Rectal smooth muscle tissue (tissue), 1 donor: ENCODE measurements around the gene PLXNA4.

Experiments used
- H3K27ac ChIP-seq: one replicate; pipeline ENCODE4 v1.7.0; 2013; ENCODE audit warnings: low read depth, low read length, inconsistent platforms
- H3K27me3 ChIP-seq: one replicate; pipeline ENCODE4 v1.7.0; 2013; ENCODE audit warnings: low read length; ENCODE audit not compliant: control insufficient read depth, insufficient read depth
- H3K36me3 ChIP-seq: one replicate; pipeline ENCODE4 v1.7.0; 2013; ENCODE audit warnings: low read length; ENCODE audit not compliant: control insufficient read depth, insufficient read depth
- H3K4me1 ChIP-seq: one replicate; pipeline ENCODE4 v1.7.0; 2013; ENCODE audit warnings: low read length; ENCODE audit not compliant: control insufficient read depth, insufficient read depth
- H3K4me3 ChIP-seq: one replicate; pipeline ENCODE4 v1.7.0; 2013; ENCODE audit warnings: low read length
- H3K9ac ChIP-seq: one replicate; pipeline ENCODE4 v1.7.0; 2013; ENCODE audit warnings: low read length

The PLXNA4 gene

GRCh38 chr7:132220060-132220459 is 356.2 kb downstream of the PLXNA4 start:
- no peaks in the 10 kb centered on the region for H3K27me3 ChIP-seq
- no peaks in the 10 kb centered on the region for H3K4me1 ChIP-seq
- no peak overlapping the region for H3K4me3 ChIP-seq
- H3K36me3 ChIP-seq, result no peaks in the 10 kb centered on the region
- no peak overlapping the region for H3K27ac ChIP-seq
- no peak overlapping the region for H3K9ac ChIP-seq

DNA sequence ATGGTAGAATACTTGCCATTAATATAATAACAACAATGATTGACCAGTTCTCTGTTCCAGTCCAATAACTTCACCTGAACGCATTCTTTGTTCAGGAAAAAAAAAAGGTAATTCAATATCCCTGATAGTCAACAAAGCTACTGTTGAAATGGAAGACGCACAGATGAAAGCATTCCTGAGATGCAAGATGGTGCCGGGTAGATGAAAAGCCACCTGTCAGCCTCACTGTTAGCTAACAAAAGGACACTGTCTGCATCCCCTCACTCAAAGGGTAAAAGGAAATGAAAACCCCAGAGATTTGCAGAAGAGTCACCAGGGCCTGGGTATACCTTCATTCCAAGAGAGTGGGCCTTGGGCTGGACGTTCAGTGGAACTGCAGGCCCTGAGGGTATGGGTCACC is 357.4 kb downstream of the PLXNA4 start:
- Histone ChIP-seq H3K27me3 (no peaks in the 10 kb centered on the region), H3K4me3 (no peak overlapping the region), H3K27ac (no peak overlapping the region), H3K9ac (no peak overlapping the region), H3K4me1 (no peaks in the 10 kb centered on the region), H3K36me3 (no peaks in the 10 kb centered on the region)

GRCh38 chr7:132216847-132217525 is 359.3 kb downstream of the PLXNA4 start:
- H3K4me1 ChIP-seq, result no peaks in the 10 kb centered on the region
- no peak overlapping the region for H3K9ac ChIP-seq
- no peak overlapping the region for H3K4me3 ChIP-seq
- no peaks in the 10 kb centered on the region for H3K27me3 ChIP-seq
- no peaks in the 10 kb centered on the region for H3K36me3 ChIP-seq
- H3K27ac ChIP-seq, result no peak overlapping the region

GRCh38 chr7:132214452-132214851 is 361.8 kb downstream of the PLXNA4 start:
- no peaks in the 10 kb centered on the region for H3K36me3 ChIP-seq
- H3K9ac ChIP-seq, result no peak overlapping the region
- no peak overlapping the region for H3K27ac ChIP-seq
- H3K4me1 ChIP-seq, result no peaks in the 10 kb centered on the region
- no peak overlapping the region for H3K4me3 ChIP-seq
- H3K27me3 ChIP-seq, result no peaks in the 10 kb centered on the region

DNA sequence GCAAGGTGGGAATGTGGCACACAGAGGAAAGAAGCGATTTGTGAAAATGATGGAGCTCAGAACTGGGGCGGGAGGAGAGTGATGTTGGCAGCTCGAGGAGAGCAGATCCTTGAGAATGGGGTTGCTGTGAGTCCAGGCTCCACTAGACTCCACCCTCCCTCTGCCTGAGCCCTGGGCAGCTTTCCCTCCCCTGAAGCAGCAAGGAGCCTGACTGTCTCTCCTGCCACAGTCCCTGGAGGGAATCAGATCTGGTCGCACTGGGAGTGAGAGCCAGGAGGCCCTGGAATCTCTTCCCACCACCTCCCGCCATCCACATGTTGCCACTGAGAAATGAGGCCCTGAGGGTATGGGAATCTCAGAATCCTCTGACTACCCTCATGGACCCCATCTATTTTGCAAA is 362.7 kb downstream of the PLXNA4 start:
- no peaks in the 10 kb centered on the region for H3K27me3 ChIP-seq
- H3K4me1 ChIP-seq, result no peaks in the 10 kb centered on the region
- no peak overlapping the region for H3K4me3 ChIP-seq
- no peaks in the 10 kb centered on the region for H3K36me3 ChIP-seq
- no peak overlapping the region for H3K27ac ChIP-seq
- no peak overlapping the region for H3K9ac ChIP-seq

- Histone ChIP-seq H3K36me3 (no peaks in the 10 kb centered on the region), H3K4me3 (no peak overlapping the region), H3K27me3 (no peaks in the 10 kb centered on the region), H3K4me1 (no peaks in the 10 kb centered on the region), H3K27ac (no peak overlapping the region), H3K9ac (no peak overlapping the region)
Measured at GRCh38 chr7:132211971-132212370, 364.3 kb downstream of the PLXNA4 start.

GRCh38 chr7:132210821-132211220 is 365.4 kb downstream of the PLXNA4 start:
- H3K9ac ChIP-seq, result no peak overlapping the region
- H3K4me1 ChIP-seq, result no peaks in the 10 kb centered on the region
- no peaks in the 10 kb centered on the region for H3K36me3 ChIP-seq
- H3K27ac ChIP-seq, result no peak overlapping the region
- no peaks in the 10 kb centered on the region for H3K27me3 ChIP-seq
- no peak overlapping the region for H3K4me3 ChIP-seq

GRCh38 chr7:132207782-132208181 is 368.5 kb downstream of the PLXNA4 start:
- H3K36me3 ChIP-seq, result no peaks in the 10 kb centered on the region
- no peak overlapping the region for H3K4me3 ChIP-seq
- H3K27me3 ChIP-seq, result no peaks in the 10 kb centered on the region
- H3K9ac ChIP-seq, result no peak overlapping the region
- no peaks in the 10 kb centered on the region for H3K4me1 ChIP-seq
- no peak overlapping the region for H3K27ac ChIP-seq

DNA sequence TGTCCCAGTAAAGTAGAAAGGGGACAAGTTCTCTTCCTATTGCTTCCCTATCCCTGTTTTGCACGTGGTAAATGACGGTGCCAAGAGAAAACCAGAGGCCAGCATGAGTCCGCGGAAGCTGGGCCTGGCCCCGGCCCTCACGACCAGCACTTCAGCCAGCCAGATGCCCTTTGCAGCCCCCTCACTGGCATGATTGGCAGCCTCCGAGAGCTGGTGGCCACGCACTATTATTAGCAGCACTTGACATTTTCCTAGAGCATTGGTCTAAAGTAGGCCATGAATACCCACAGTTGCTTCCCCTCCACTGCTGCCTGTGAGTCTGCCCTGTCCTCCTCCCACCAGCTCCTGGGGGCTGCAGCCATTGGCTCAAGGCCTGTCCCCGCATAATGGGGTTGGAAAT is 369.1 kb downstream of the PLXNA4 start:
- no peaks in the 10 kb centered on the region for H3K27me3 ChIP-seq
- H3K9ac ChIP-seq, result no peak overlapping the region
- no peak overlapping the region for H3K27ac ChIP-seq
- no peaks in the 10 kb centered on the region for H3K4me1 ChIP-seq
- H3K36me3 ChIP-seq, result no peaks in the 10 kb centered on the region
- H3K4me3 ChIP-seq, result no peak overlapping the region

- Histone ChIP-seq H3K4me1 (no peaks in the 10 kb centered on the region), H3K27ac (no peak overlapping the region), H3K36me3 (no peaks in the 10 kb centered on the region), H3K27me3 (no peaks in the 10 kb centered on the region), H3K9ac (no peak overlapping the region), H3K4me3 (no peak overlapping the region)
Measured at GRCh38 chr7:132206594-132206993, 369.7 kb downstream of the PLXNA4 start.

DNA sequence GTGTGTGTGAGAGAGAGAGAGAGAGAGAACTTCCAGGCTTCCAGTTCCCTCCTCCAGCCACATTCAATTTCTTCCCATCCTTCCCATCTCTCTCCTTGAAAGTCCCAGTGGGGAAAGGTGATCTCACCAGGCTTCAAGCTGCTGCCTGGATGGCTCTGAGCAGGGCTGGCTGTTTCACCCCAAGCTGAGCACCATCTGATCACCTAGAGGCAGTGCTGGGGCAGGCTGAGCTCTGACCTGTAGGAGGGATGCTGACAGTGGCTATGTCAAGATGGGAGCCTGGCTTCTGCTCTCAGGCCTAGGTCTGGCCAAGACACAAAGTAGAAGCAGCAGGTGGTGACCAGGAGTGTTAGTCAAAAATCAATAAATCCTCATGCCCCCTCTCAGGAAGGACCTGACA is 370.8 kb downstream of the PLXNA4 start:
- Histone ChIP-seq H3K4me1 (no peaks in the 10 kb centered on the region), H3K27ac (no peak overlapping the region), H3K27me3 (no peaks in the 10 kb centered on the region), H3K4me3 (no peak overlapping the region), H3K36me3 (no peaks in the 10 kb centered on the region), H3K9ac (no peak overlapping the region)

DNA sequence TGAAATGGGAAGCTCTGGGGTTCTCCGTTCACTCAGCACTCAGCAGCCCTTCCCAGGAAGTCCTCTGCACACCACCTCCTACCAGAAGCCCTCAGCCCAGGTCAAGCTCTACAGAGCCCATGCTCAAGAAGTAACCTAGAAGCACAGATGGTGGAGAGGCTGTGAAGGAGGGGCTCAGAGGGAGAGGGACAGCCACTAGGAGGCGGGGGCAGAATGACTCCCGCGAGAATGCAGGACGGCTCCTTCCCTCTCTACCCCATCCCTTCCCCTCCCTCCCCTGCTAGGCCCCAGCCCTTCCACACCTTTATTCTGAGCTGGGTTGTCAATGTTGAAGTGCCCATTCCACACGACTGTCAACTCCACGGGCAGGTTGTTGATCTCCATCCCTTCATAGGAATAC is 373.2 kb downstream of the PLXNA4 start:
- Histone ChIP-seq H3K4me1 (no peaks in the 10 kb centered on the region), H3K27me3 (no peaks in the 10 kb centered on the region), H3K9ac (no peak overlapping the region), H3K36me3 (no peaks in the 10 kb centered on the region), H3K27ac (no peak overlapping the region), H3K4me3 (no peak overlapping the region)

GRCh38 chr7:132202541-132202940 is 373.7 kb downstream of the PLXNA4 start:
- H3K4me1 ChIP-seq, result no peaks in the 10 kb centered on the region
- H3K36me3 ChIP-seq, result no peaks in the 10 kb centered on the region
- H3K27me3 ChIP-seq, result no peaks in the 10 kb centered on the region
- H3K9ac ChIP-seq, result no peak overlapping the region
- no peak overlapping the region for H3K4me3 ChIP-seq
- no peak overlapping the region for H3K27ac ChIP-seq
